OCI-LY3 (cell line): Measurements from ENCODE around the gene EGLN2.

Experiments used
- H2AFZ ChIP-seq: fragments of 200-600, 300-600 bp; shearing (Covaris generic); 2 replicates; pipeline ENCODE4 v1.6.0; 2014; ENCODE audit warnings: antibody characterized with exemption, low read depth, low read length
- H3K27ac ChIP-seq: fragments of 200-600, 300-600 bp; sonication (generic); 2 replicates; pipeline ENCODE4 v1.5.1; 2014; ENCODE audit warnings: mild to moderate bottlenecking, low read length, moderate library complexity, mixed read lengths
- H3K27me3 ChIP-seq: fragments of 200-600, 300-600 bp; sonication (generic); 2 replicates; pipeline ENCODE4 v1.6.1; 2014; ENCODE audit warnings: low read depth, low read length, mixed read lengths
- H3K36me3 ChIP-seq: fragments of 200-600, 300-600 bp; sonication (generic); replicated peaks from 2 replicates; pipeline ENCODE3; 2014; ENCODE audit warnings: low read depth, low read length, mixed read lengths
- H3K4me1 ChIP-seq: fragments of 300-600, 200-600 bp; sonication (generic); 2 replicates; pipeline ENCODE4 v1.6.1; 2014; ENCODE audit warnings: low read length, mixed read lengths
- H3K4me2 ChIP-seq: fragments of 200-600, 300-600 bp; sonication (generic); 2 replicates; pipeline ENCODE4 v1.6.1; 2014; ENCODE audit warnings: low read length, mixed read lengths
- H3K4me3 ChIP-seq: fragments of 300-600, 200-600 bp; sonication (generic); 2 replicates; pipeline ENCODE4 v1.5.1; 2014; ENCODE audit warnings: antibody characterized with exemption, mild to moderate bottlenecking, low read length, moderate library complexity
- H3K79me2 ChIP-seq: fragments of 300-600, 200-600 bp; shearing (Covaris generic); 2 replicates; pipeline ENCODE4 v1.6.1; 2014; ENCODE audit warnings: mild to moderate bottlenecking, low read length, mixed read lengths
- H3K9ac ChIP-seq: fragments of 300-600, 200-600 bp; shearing (Covaris generic); 2 replicates; pipeline ENCODE4 v1.6.0; 2014; ENCODE audit warnings: mild to moderate bottlenecking, low read length, moderate library complexity
- H3K9me3 ChIP-seq: fragments of 200-600, 300-600 bp; shearing (Covaris generic); 2 replicates; pipeline ENCODE4 v1.6.1; 2014; ENCODE audit warnings: low read length, mixed read lengths; ENCODE audit not compliant: insufficient read depth
- H4K20me1 ChIP-seq: fragments of 200-600, 300-600 bp; sonication (generic); 2 replicates; pipeline ENCODE4 v1.6.1; 2016; ENCODE audit warnings: low read length, mixed read lengths; ENCODE audit not compliant: insufficient read depth
- CTCF ChIP-seq: fragments of 200-600, 300-600 bp; sonication (generic); IDR thresholded peaks from 2 replicates; pipeline ENCODE4 v1.5.1; 2014; ENCODE audit warnings: antibody characterized with exemption, low read length, low read depth
- EZH2phosphoT487 ChIP-seq: fragments of 200-600 bp; shearing (Covaris generic); IDR thresholded peaks from 2 replicates; pipeline ENCODE4 v1.6.1; 2018; ENCODE audit warnings: antibody characterized with exemption, mixed run types, low read depth

Gene EGLN2

DNA sequence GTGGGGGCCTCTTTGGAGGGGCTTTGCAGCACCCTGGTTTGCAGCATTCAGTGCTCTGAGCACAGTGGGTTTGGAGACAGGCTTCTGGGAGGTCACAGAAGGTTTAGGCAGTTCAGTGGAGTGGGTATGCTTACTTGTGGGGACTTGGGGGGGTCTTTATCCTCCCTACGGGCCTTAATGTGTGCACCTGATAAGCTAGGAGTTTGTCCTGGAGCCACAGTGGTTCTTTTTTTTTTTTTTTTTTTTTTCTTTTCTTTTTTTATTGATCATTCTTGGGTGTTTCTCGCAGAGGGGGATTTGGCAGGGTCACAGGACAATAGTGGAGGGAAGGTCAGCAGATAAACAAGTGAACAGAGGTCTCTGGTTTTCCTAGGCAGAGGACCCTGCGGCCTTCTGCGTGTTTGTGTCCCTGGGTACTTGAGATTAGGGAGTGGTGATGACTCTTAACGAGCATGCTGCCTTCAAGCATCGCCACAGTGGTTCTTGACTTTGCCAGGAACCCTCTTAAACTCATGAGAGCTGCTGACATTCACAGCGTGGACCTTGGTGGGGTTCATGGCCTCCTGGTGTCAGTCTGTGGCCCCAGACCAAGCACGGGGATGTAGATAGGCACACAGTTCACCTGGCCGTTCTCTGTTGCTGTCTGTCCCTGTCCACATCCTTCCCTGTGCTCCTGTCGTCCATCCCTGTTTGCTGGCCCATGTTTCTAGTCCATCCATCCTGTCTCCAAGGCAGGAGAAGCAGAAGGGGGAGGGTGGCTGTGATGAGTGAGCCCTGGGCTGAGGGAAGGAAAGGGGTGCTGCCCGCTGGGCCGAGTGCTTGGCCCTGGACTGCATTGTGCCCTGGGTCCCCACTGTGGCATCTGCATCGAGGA is 2.7 kb downstream of the EGLN2 start:
- peak overlapping the region; percentile 96 for H3K4me2 ChIP-seq
- no peaks in the 10 kb centered on the region for H3K9me3 ChIP-seq
- TF ChIP-seq CTCF (no peak), EZH2phosphoT487 (no peak)
- H3K27ac ChIP-seq: no peak overlapping the region
- peaks cover 68% of the 10 kb centered on the region for H4K20me1 ChIP-seq
- peak overlapping the region; percentile 63; the same call in 1 of the 2 replicates for H3K4me3 ChIP-seq
- peak overlapping the region; percentile 51; the same call in 1 of the 2 replicates for H3K9ac ChIP-seq
- no peaks in the 10 kb centered on the region for H3K27me3 ChIP-seq
- no peak overlapping the region for H2AFZ ChIP-seq
- H3K79me2 ChIP-seq: peaks cover 77% of the 10 kb centered on the region
- H3K36me3 ChIP-seq: peaks cover 55% of the 10 kb centered on the region
- peaks cover 66% of the 10 kb centered on the region for H3K4me1 ChIP-seq

- no peak for TF ChIP-seq EZH2phosphoT487
- TF ChIP-seq CTCF: no peak
- Histone ChIP-seq H3K27ac (peak overlapping the region; percentile 61), H4K20me1 (peaks cover 76% of the 10 kb centered on the region), H3K79me2 (peaks cover 81% of the 10 kb centered on the region), H3K9ac (peak overlapping the region; percentile 51; the same call in 1 of the 2 replicates), H3K9me3 (no peaks in the 10 kb centered on the region), H3K36me3 (peaks cover 62% of the 10 kb centered on the region), H3K4me2 (peak overlapping the region; percentile 73), H2AFZ (no peak overlapping the region), H3K4me3 (peak overlapping the region; percentile 63), H3K4me1 (peaks cover 61% of the 10 kb centered on the region), H3K27me3 (no peaks in the 10 kb centered on the region)
Observed at GRCh38 chr19:40802300-40803169, 3.5 kb downstream of the EGLN2 start.

GRCh38 chr19:40803170-40803856 is 4.3 kb downstream of the EGLN2 start:
- Histone ChIP-seq H3K9me3 (no peaks in the 10 kb centered on the region), H3K27ac (peak overlapping the region; percentile 61), H3K9ac (peak overlapping the region; percentile 51; the same call in 1 of the 2 replicates), H3K4me1 (peaks cover 54% of the 10 kb centered on the region), H3K4me2 (peak overlapping the region; percentile 73), H4K20me1 (peaks cover 83% of the 10 kb centered on the region), H3K4me3 (peak overlapping the region; percentile 63), H2AFZ (no peak overlapping the region), H3K36me3 (peaks cover 70% of the 10 kb centered on the region), H3K79me2 (peaks cover 81% of the 10 kb centered on the region), H3K27me3 (no peaks in the 10 kb centered on the region)
- TF ChIP-seq CTCF: no peak
- TF ChIP-seq EZH2phosphoT487: no peak
